Measurements from ENCODE around the gene MUC21. TPM values are rescaled to one million over a fixed set of nuclear protein-coding genes. Genes with fewer than 3 reads are reported as not detected.
A peak's percentile ranks its signal among the peaks of the same experiment; 100 is the strongest.
"Not testable (repeated sequence)": the region's sequence is repeated elsewhere in the genome, so short reads cannot be mapped to it uniquely, and the experiment has no call there.

The MUC21 gene
- total RNA-seq, 2 experiments from 2014 or later = not detected

GRCh38 chr6:30951907-30952469, 31.5 kb upstream of the MUC21 start:
- no peak overlapping the region for H3K27ac Mint-ChIP-seq
- no peaks in the 10 kb centered on the region for H3K36me3 Mint-ChIP-seq (ENCODE audit: low read depth)
- ATAC-seq (peak; percentile 23), DNase-seq (no peak)
- ChIA-PET POLR2A (no interaction called here), CTCF (interaction anchor here (0.6 kb wide), 1 partner anchor 469 kb away, joined by 4 read pairs; no protein-coding TSS in a partner anchor)
- peaks cover 44% of the 10 kb centered on the region for H3K27me3 Mint-ChIP-seq
- intact Hi-C loops (cut with DNase I, micrococcal nuclease) = no loop called here
- no peaks in the 10 kb centered on the region for H3K9me3 Mint-ChIP-seq (ENCODE audit: low read depth)
- H3K4me1 Mint-ChIP-seq = peaks cover 9% of the 10 kb centered on the region
- peak overlapping the region; percentile 3 for H3K4me3 Mint-ChIP-seq

GRCh38 chr6:30954631-30955366, 28.7 kb upstream of the MUC21 start:
- POLR2A ChIA-PET = interaction anchor here (0.7 to 1.1 kb wide), 2 partner anchors 25 to 427 kb away, joined by 3 to 5 read pairs; no protein-coding TSS in a partner anchor
- H3K36me3 Mint-ChIP-seq (ENCODE audit: low read depth) = no peaks in the 10 kb centered on the region
- peak overlapping the region; percentile 67 for H3K4me3 Mint-ChIP-seq
- no peak for ATAC-seq
- peaks cover 29% of the 10 kb centered on the region for H3K27me3 Mint-ChIP-seq
- no peaks in the 10 kb centered on the region for H3K9me3 Mint-ChIP-seq (ENCODE audit: low read depth)
- peak overlapping the region; percentile 51 for H3K27ac Mint-ChIP-seq
- intact Hi-C loops (cut with DNase I, micrococcal nuclease) = no loop called here
- CTCF ChIA-PET = interaction anchor here (2.7 kb wide), 1 partner anchor 125 kb away, joined by 10 read pairs; no protein-coding TSS in a partner anchor
- DNase-seq = no peak
- peaks cover 9% of the 10 kb centered on the region for H3K4me1 Mint-ChIP-seq

- peak overlapping the region; percentile 67 for H3K4me3 Mint-ChIP-seq
- ChIA-PET CTCF (interaction anchor here (0.6 to 2.7 kb wide), 4 partner anchors 13 to 620 kb away, joined by 3 to 10 read pairs (median 4); partner anchors contain the start of gene TNF), POLR2A (interaction anchor here (0.9 to 1.1 kb wide), 2 partner anchors 25 to 132 kb away, joined by 3 to 5 read pairs; no protein-coding TSS in a partner anchor)
- H3K4me1 Mint-ChIP-seq = peaks cover 9% of the 10 kb centered on the region
- peak overlapping the region; percentile 64 for H3K27ac Mint-ChIP-seq
- intact Hi-C loops (cut with DNase I, micrococcal nuclease) = no loop called here
- peak; percentile 90 for ATAC-seq
- no peaks in the 10 kb centered on the region for H3K9me3 Mint-ChIP-seq (ENCODE audit: low read depth)
- peak; percentile 83 for DNase-seq
- H3K27me3 Mint-ChIP-seq = peaks cover 22% of the 10 kb centered on the region
- H3K36me3 Mint-ChIP-seq (ENCODE audit: low read depth) = no peaks in the 10 kb centered on the region
Measured at GRCh38 chr6:30955367-30956042, 28.0 kb upstream of the MUC21 start.

- intact Hi-C loops (cut with DNase I, micrococcal nuclease) = no loop called here
- no peak for ATAC-seq
- Mint-ChIP-seq H3K4me3 (no peak overlapping the region), H3K9me3 (ENCODE audit: low read depth) (no peaks in the 10 kb centered on the region), H3K27me3 (peaks cover 14% of the 10 kb centered on the region), H3K4me1 (peaks cover 9% of the 10 kb centered on the region), H3K27ac (no peak overlapping the region), H3K36me3 (ENCODE audit: low read depth) (no peaks in the 10 kb centered on the region)
- ChIA-PET POLR2A (no interaction called here), CTCF (no interaction called here)
- no peak for DNase-seq
Measured at GRCh38 chr6:30957716-30958115, 25.8 kb upstream of the MUC21 start.

- no peaks in the 10 kb centered on the region for H3K9me3 Mint-ChIP-seq (ENCODE audit: low read depth)
- no peak overlapping the region for H3K4me3 Mint-ChIP-seq
- H3K36me3 Mint-ChIP-seq (ENCODE audit: low read depth) = no peaks in the 10 kb centered on the region
- peaks cover 20% of the 10 kb centered on the region for H3K27me3 Mint-ChIP-seq
- CTCF ChIA-PET = interaction anchor here (0.8 kb wide), 1 partner anchor 126 kb away, joined by 4 read pairs; no protein-coding TSS in a partner anchor
- intact Hi-C loops (cut with DNase I, micrococcal nuclease) = no loop called here
- H3K4me1 Mint-ChIP-seq = no peaks in the 10 kb centered on the region
- POLR2A ChIA-PET = no interaction called here
- no peak overlapping the region for H3K27ac Mint-ChIP-seq
- ATAC-seq = no peak
- DNase-seq = no peak
Measured at GRCh38 chr6:30960907-30961673, 22.4 kb upstream of the MUC21 start.

- H3K4me1 Mint-ChIP-seq = no peaks in the 10 kb centered on the region
- no peak for ATAC-seq
- DNase-seq = no peak
- no peaks in the 10 kb centered on the region for H3K36me3 Mint-ChIP-seq (ENCODE audit: low read depth)
- no peaks in the 10 kb centered on the region for H3K9me3 Mint-ChIP-seq (ENCODE audit: low read depth)
- intact Hi-C loops (cut with DNase I, micrococcal nuclease) = no loop called here
- no peak overlapping the region for H3K4me3 Mint-ChIP-seq
- H3K27ac Mint-ChIP-seq = no peak overlapping the region
- H3K27me3 Mint-ChIP-seq = peaks cover 17% of the 10 kb centered on the region
- ChIA-PET CTCF (no interaction called here), POLR2A (interaction anchor here (0.9 kb wide), 1 partner anchor 117 kb away, joined by 3 read pairs; no protein-coding TSS in a partner anchor)
Measured at GRCh38 chr6:30962716-30963115, 20.8 kb upstream of the MUC21 start.

GRCh38 chr6:30963641-30964040, 19.9 kb upstream of the MUC21 start:
- Mint-ChIP-seq H3K36me3 (ENCODE audit: low read depth) (no peaks in the 10 kb centered on the region), H3K4me1 (no peaks in the 10 kb centered on the region), H3K4me3 (no peak overlapping the region), H3K9me3 (ENCODE audit: low read depth) (no peaks in the 10 kb centered on the region), H3K27me3 (peaks cover 17% of the 10 kb centered on the region), H3K27ac (no peak overlapping the region)
- ATAC-seq = no peak
- DNase-seq = no peak
- POLR2A ChIA-PET = no interaction called here
- intact Hi-C loops (cut with DNase I, micrococcal nuclease) = loop anchor here in 1 of 2 experiments (2.0 kb wide), 1 partner anchor 35 kb away; no protein-coding TSS in a partner anchor
- CTCF ChIA-PET = no interaction called here

- Mint-ChIP-seq H3K27me3 (peaks cover 15% of the 10 kb centered on the region), H3K36me3 (ENCODE audit: low read depth) (no peaks in the 10 kb centered on the region), H3K4me3 (no peak overlapping the region), H3K27ac (no peak overlapping the region), H3K4me1 (no peaks in the 10 kb centered on the region), H3K9me3 (ENCODE audit: low read depth) (no peaks in the 10 kb centered on the region)
- peak; percentile 38 for DNase-seq
- intact Hi-C loops (cut with DNase I, micrococcal nuclease) = loop anchor here in 1 of 2 experiments (2.0 kb wide), 1 partner anchor 35 kb away; no protein-coding TSS in a partner anchor
- peak; percentile 57 for ATAC-seq
- ChIA-PET POLR2A (no interaction called here), CTCF (no interaction called here)
Measured at GRCh38 chr6:30964075-30964474, 19.4 kb upstream of the MUC21 start.

GRCh38 chr6:30965140-30965601, 18.3 kb upstream of the MUC21 start:
- Mint-ChIP-seq H3K36me3 (ENCODE audit: low read depth) (no peaks in the 10 kb centered on the region), H3K27me3 (peaks cover 16% of the 10 kb centered on the region), H3K27ac (no peak overlapping the region), H3K4me3 (no peak overlapping the region), H3K4me1 (no peaks in the 10 kb centered on the region), H3K9me3 (ENCODE audit: low read depth) (no peaks in the 10 kb centered on the region)
- intact Hi-C loops (cut with DNase I, micrococcal nuclease) = loop anchor here in 1 of 2 experiments (2.0 kb wide), 1 partner anchor 34 kb away; no protein-coding TSS in a partner anchor
- ATAC-seq (peak; percentile 19), DNase-seq (no peak)
- ChIA-PET POLR2A (no interaction called here), CTCF (no interaction called here)

GRCh38 chr6:30966154-30966553, 17.4 kb upstream of the MUC21 start:
- ATAC-seq (no peak), DNase-seq (no peak)
- ChIA-PET POLR2A (no interaction called here), CTCF (no interaction called here)
- Mint-ChIP-seq H3K9me3 (ENCODE audit: low read depth) (no peaks in the 10 kb centered on the region), H3K27me3 (peaks cover 16% of the 10 kb centered on the region), H3K4me3 (no peak overlapping the region), H3K4me1 (no peaks in the 10 kb centered on the region), H3K36me3 (ENCODE audit: low read depth) (no peaks in the 10 kb centered on the region), H3K27ac (no peak overlapping the region)
- intact Hi-C loops (cut with DNase I, micrococcal nuclease) = no loop called here

- H3K4me3 Mint-ChIP-seq; H3K4me1 Mint-ChIP-seq; ATAC-seq; H3K27ac Mint-ChIP-seq; POLR2A ChIA-PET; H3K9me3 Mint-ChIP-seq (ENCODE audit: low read depth); DNase-seq; H3K36me3 Mint-ChIP-seq (ENCODE audit: low read depth); intact Hi-C loops (cut with DNase I, micrococcal nuclease); CTCF ChIA-PET: not testable (repeated sequence)
- H3K27me3 Mint-ChIP-seq = peaks cover 14% of the 10 kb centered on the region
Measured at GRCh38 chr6:30969171-30969570, 14.3 kb upstream of the MUC21 start.
